Inflammatory macrophage (primary cell): ENCODE data around the gene CDIP1.

Experiments used
- DNase-seq, 2 donors: peaks; one replicate each; pipeline ENCODE4 v3.0.0-alpha.2; 2020 to 2022

Gene CDIP1

GRCh38 chr16:4513086-4513860 lies 25.3 kb downstream of the CDIP1 start:
- DNase-seq = no peak

GRCh38 chr16:4512473-4512872 lies 26.1 kb downstream of the CDIP1 start:
- DNase-seq = no peak

GRCh38 chr16:4511441-4512082 lies 27.0 kb downstream of the CDIP1 start:
- DNase-seq = peak; percentile 29 to 39

- DNase-seq = peak; percentile 38 to 48
These were observed 27.7 kb downstream of the CDIP1 start for GRCh38 chr16:4510747-4511426.

GRCh38 chr16:4510131-4510530 lies 28.4 kb downstream of the CDIP1 start:
- DNase-seq = no peak

- DNase-seq = no peak
These were observed 29.2 kb downstream of the CDIP1 start for GRCh38 chr16:4509420-4509819.

- no peak for DNase-seq
These were observed 29.8 kb downstream of the CDIP1 start for GRCh38 chr16:4508806-4509205.

GRCh38 chr16:4507588-4508345 lies 30.8 kb downstream of the CDIP1 start:
- DNase-seq = no peak

- peak; percentile 74 to 81 for DNase-seq
These were observed 32.1 kb downstream of the CDIP1 start for GRCh38 chr16:4506450-4506849.

- peak; percentile 76 to 78 for DNase-seq
These were observed 33.0 kb downstream of the CDIP1 start for GRCh38 chr16:4505356-4506147.

- no peak for DNase-seq
These were observed 37.5 kb downstream of the CDIP1 start for GRCh38 chr16:4501071-4501478.

- DNase-seq = peak; percentile 29 to 55
These were observed 38.3 kb downstream of the CDIP1 start for GRCh38 chr16:4500272-4500671.

GRCh38 chr16:4499196-4499555 lies 39.4 kb downstream of the CDIP1 start:
- no peak for DNase-seq

- DNase-seq = no peak
These were observed 39.9 kb downstream of the CDIP1 start for GRCh38 chr16:4498546-4499195.

- DNase-seq = no peak
These were observed 42.3 kb downstream of the CDIP1 start for GRCh38 chr16:4496305-4496704.

GRCh38 chr16:4495766-4496165 lies 42.8 kb downstream of the CDIP1 start:
- DNase-seq = no peak

GRCh38 chr16:4494746-4495490 lies 43.7 kb downstream of the CDIP1 start:
- no peak for DNase-seq

GRCh38 chr16:4491898-4492297 lies 46.7 kb downstream of the CDIP1 start:
- DNase-seq = no peak

- DNase-seq = no peak
These were observed 49.5 kb downstream of the CDIP1 start for GRCh38 chr16:4489030-4489429.

- DNase-seq = no peak
These were observed 50.0 kb downstream of the CDIP1 start for GRCh38 chr16:4488499-4488967.
